ENCODE measurements around the gene CMSS1.

Gene CMSS1

GRCh38 chr3:100210772-100211135 lies 393.1 kb downstream of the CMSS1 start:
- no peaks in the 10 kb centered on the region for H3K27me3 ChIP-seq (ENCODE audit: insufficient read depth, poor library complexity, severe bottlenecking)
- no peak overlapping the region for H3K4me3 ChIP-seq (replicated peaks; ENCODE audit: insufficient read depth, low read length)
- TF ChIP-seq REST (IDR thresholded peaks at IDR 0.05; ENCODE audit: insufficient replicate concordance, low read depth) (no peak), GABPA (IDR thresholded peaks at IDR 0.05; ENCODE audit: low read depth) (no peak), POLR2AphosphoS5 (IDR thresholded peaks at IDR 0.05; ENCODE audit: low read depth) (no peak), CTCF (IDR thresholded peaks at IDR 0.05; ENCODE audit: insufficient read depth, low read length) (no peak), SPI1 (IDR thresholded peaks at IDR 0.05; ENCODE audit: borderline replicate concordance, low read depth) (no peak)
- H3K27ac ChIP-seq (replicated peaks): no peak overlapping the region
- no peak for DNase-seq (ENCODE audit: low read depth in 1 of 2, low spot score in 1 of 2)

GRCh38 chr3:100213891-100214573 lies 396.4 kb downstream of the CMSS1 start:
- Histone ChIP-seq H3K4me3 (replicated peaks; ENCODE audit: insufficient read depth, low read length) (no peak overlapping the region), H3K27ac (replicated peaks) (no peak overlapping the region), H3K27me3 (ENCODE audit: insufficient read depth, poor library complexity, severe bottlenecking) (no peaks in the 10 kb centered on the region)
- DNase-seq (ENCODE audit: low read depth in 1 of 2, low spot score in 1 of 2): no peak
- TF ChIP-seq POLR2AphosphoS5 (IDR thresholded peaks at IDR 0.05; ENCODE audit: low read depth): no peak
- no peak for TF ChIP-seq GABPA (IDR thresholded peaks at IDR 0.05; ENCODE audit: low read depth)
- TF ChIP-seq SPI1 (IDR thresholded peaks at IDR 0.05; ENCODE audit: borderline replicate concordance, low read depth): no peak
- TF ChIP-seq CTCF (IDR thresholded peaks at IDR 0.05; ENCODE audit: insufficient read depth, low read length): no peak
- no peak for TF ChIP-seq REST (IDR thresholded peaks at IDR 0.05; ENCODE audit: insufficient replicate concordance, low read depth)

GRCh38 chr3:100214574-100214964 lies 396.9 kb downstream of the CMSS1 start:
- Histone ChIP-seq H3K4me3 (replicated peaks; ENCODE audit: insufficient read depth, low read length) (no peak overlapping the region), H3K27ac (replicated peaks) (no peak overlapping the region), H3K27me3 (ENCODE audit: insufficient read depth, poor library complexity, severe bottlenecking) (no peaks in the 10 kb centered on the region)
- DNase-seq (ENCODE audit: low read depth in 1 of 2, low spot score in 1 of 2): no peak
- no peak for TF ChIP-seq SPI1 (IDR thresholded peaks at IDR 0.05; ENCODE audit: borderline replicate concordance, low read depth)

- DNase-seq (ENCODE audit: low read depth in 1 of 2, low spot score in 1 of 2): no peak
- H3K27ac ChIP-seq (replicated peaks): no peak overlapping the region
- TF ChIP-seq GABPA (IDR thresholded peaks at IDR 0.05; ENCODE audit: low read depth): no peak
- no peak for TF ChIP-seq REST (IDR thresholded peaks at IDR 0.05; ENCODE audit: insufficient replicate concordance, low read depth)
- H3K27me3 ChIP-seq (ENCODE audit: insufficient read depth, poor library complexity, severe bottlenecking): no peaks in the 10 kb centered on the region
- no peak overlapping the region for H3K4me3 ChIP-seq (replicated peaks; ENCODE audit: insufficient read depth, low read length)
Measured at GRCh38 chr3:100216713-100217112, 399.1 kb downstream of the CMSS1 start.
